GM21381 (cell line): ENCODE results near the gene ABCA2.

Experiments used
- ATAC-seq: cut with Tn5 transposase; IDR thresholded peaks from one replicate; pipeline ENCODE4 v1.9.1; 2021; ENCODE audit warnings: mild to moderate bottlenecking, moderate library complexity; ENCODE audit not compliant: unreplicated experiment

Gene ABCA2

GRCh38 chr9:136969150-136969549, 58.9 kb downstream of the ABCA2 start:
- ATAC-seq = no peak

- no peak for ATAC-seq
These were observed 59.5 kb downstream of the ABCA2 start for GRCh38 chr9:136968333-136969127.

GRCh38 chr9:136965771-136966484, 62.1 kb downstream of the ABCA2 start:
- ATAC-seq = no peak

- no peak for ATAC-seq
These were observed 63.1 kb downstream of the ABCA2 start for GRCh38 chr9:136964833-136965422.

- no peak for ATAC-seq
These were observed 63.8 kb downstream of the ABCA2 start for GRCh38 chr9:136964171-136964689.

GRCh38 chr9:136963751-136964150, 64.3 kb downstream of the ABCA2 start:
- no peak for ATAC-seq

GRCh38 chr9:136963341-136963740, 64.7 kb downstream of the ABCA2 start:
- no peak for ATAC-seq

- no peak for ATAC-seq
These were observed 65.3 kb downstream of the ABCA2 start for GRCh38 chr9:136962701-136963248.

GRCh38 chr9:136962163-136962562, 65.9 kb downstream of the ABCA2 start:
- ATAC-seq = no peak

GRCh38 chr9:136961279-136962065, 66.6 kb downstream of the ABCA2 start:
- no peak for ATAC-seq

GRCh38 chr9:136960938-136961275, 67.1 kb downstream of the ABCA2 start:
- ATAC-seq = no peak

- no peak for ATAC-seq
These were observed 67.7 kb downstream of the ABCA2 start for GRCh38 chr9:136960212-136960937.

- ATAC-seq = no peak
These were observed 68.9 kb downstream of the ABCA2 start for GRCh38 chr9:136958898-136959850.

GRCh38 chr9:136958473-136958872, 69.6 kb downstream of the ABCA2 start:
- no peak for ATAC-seq

GRCh38 chr9:136957901-136958300, 70.1 kb downstream of the ABCA2 start:
- no peak for ATAC-seq

- ATAC-seq = no peak
These were observed 70.6 kb downstream of the ABCA2 start for GRCh38 chr9:136957461-136957860.
